Vagina (tissue), 2 donors: Measurements from ENCODE around the gene CEBPA. TPM values are rescaled to one million over a fixed set of nuclear protein-coding genes. Genes with fewer than 3 reads are reported as not detected.

Experiments used
- DNase-seq, 2 donors: peaks; one replicate each; pipeline ENCODE4 v3.0.0-alpha.2; 2017; ENCODE audit errors: extremely low spot score in 2 of 2
- H3K27ac ChIP-seq: fragments of 200-600 bp; sonication (generic); one replicate; pipeline ENCODE4 v1.5.1; 2019
- H3K27me3 ChIP-seq: fragments of 200-600 bp; sonication (generic); one replicate; pipeline ENCODE4 v1.5.1; 2019
- H3K36me3 ChIP-seq, 2 donors: fragments of 200-600 bp; sonication (generic); one replicate each; pipeline ENCODE4 v1.5.1; 2017 to 2019
- H3K4me1 ChIP-seq: fragments of 200-600 bp; sonication (generic); one replicate; pipeline ENCODE4 v1.5.1; 2019
- H3K4me3 ChIP-seq, 2 donors: fragments of 200-600 bp; sonication (generic); 1 replicate in 1 of 2; 2 replicates in 1 of 2; pipeline ENCODE4 v1.5.1; 2016 to 2019
- H3K9me3 ChIP-seq: fragments of 200-600 bp; sonication (generic); one replicate; pipeline ENCODE4 v1.5.1; 2019
- POLR2A ChIP-seq, 2 donors: fragments of 450-650 bp; IDR thresholded peaks; one replicate each; pipeline ENCODE4 v1.6.1; 2017; ENCODE audit warnings: antibody characterized with exemption in 2 of 2, mild to moderate bottlenecking in 2 of 2, moderate library complexity in 2 of 2
- POLR2AphosphoS5 ChIP-seq, 2 donors: sonication (generic); formaldehyde crosslinking; IDR thresholded peaks; one replicate each; pipeline ENCODE4 v1.9.0; 2017; ENCODE audit warnings: antibody characterized with exemption in 2 of 2, mild to moderate bottlenecking in 2 of 2, low read depth in 1 of 2; ENCODE audit not compliant: insufficient read depth in 1 of 2
- intact Hi-C: fragments of 100-400 bp; cut with DNase I; formaldehyde crosslinking; loops from one replicate; pipeline ENCODE4 v1.15.1; 2023
- total RNA-seq: library from RNA; depleted of rRNA; stranded (reverse); fragments of >200 nt; gene quantifications from one replicate; pipeline ENCODE4 v1.2.3, GENCODE V29; 2016
- TF ChIP-seq, protein P1 (sequence below), 3 experiments: fragments of 450-650 bp in 2 of 3; fragments of 200-600 bp in 1 of 3; sonication (generic) in 1 of 3; IDR thresholded peaks; one replicate each; pipeline ENCODE4 v1.5.1; 2017 to 2019; ENCODE audit warnings: antibody characterized with exemption in 3 of 3, mild to moderate bottlenecking in 2 of 3, moderate library complexity in 2 of 3

The CEBPA gene
- total RNA-seq, 1 donor from 2014 or later: 38.3 TPM

DNA sequence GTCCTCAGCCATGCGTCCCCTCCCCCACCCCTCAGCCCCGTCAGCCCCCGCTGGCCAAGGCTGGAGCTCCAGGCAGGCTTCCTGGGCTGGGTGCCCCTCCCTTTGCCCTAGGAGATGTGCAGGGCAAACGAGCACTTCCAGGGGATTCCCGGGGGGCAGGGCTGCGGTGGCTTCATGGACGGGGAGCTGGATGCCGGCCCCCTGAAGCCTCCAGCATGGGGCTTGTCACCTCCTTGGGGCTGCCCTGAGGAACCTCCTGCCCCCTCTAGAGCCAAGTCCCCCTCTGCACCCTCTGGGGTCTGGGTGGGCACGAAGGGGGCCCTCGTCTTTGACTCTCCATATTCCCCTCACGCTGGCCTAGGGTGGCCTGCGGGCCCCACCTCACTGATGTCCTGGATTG is 51.3 kb downstream of the CEBPA start:
- H3K9me3 ChIP-seq: no peaks in the 10 kb centered on the region
- H3K4me1 ChIP-seq: no peaks in the 10 kb centered on the region
- no peaks in the 10 kb centered on the region for H3K36me3 ChIP-seq
- H3K27ac ChIP-seq: no peak overlapping the region
- TF ChIP-seq, protein P1, sequence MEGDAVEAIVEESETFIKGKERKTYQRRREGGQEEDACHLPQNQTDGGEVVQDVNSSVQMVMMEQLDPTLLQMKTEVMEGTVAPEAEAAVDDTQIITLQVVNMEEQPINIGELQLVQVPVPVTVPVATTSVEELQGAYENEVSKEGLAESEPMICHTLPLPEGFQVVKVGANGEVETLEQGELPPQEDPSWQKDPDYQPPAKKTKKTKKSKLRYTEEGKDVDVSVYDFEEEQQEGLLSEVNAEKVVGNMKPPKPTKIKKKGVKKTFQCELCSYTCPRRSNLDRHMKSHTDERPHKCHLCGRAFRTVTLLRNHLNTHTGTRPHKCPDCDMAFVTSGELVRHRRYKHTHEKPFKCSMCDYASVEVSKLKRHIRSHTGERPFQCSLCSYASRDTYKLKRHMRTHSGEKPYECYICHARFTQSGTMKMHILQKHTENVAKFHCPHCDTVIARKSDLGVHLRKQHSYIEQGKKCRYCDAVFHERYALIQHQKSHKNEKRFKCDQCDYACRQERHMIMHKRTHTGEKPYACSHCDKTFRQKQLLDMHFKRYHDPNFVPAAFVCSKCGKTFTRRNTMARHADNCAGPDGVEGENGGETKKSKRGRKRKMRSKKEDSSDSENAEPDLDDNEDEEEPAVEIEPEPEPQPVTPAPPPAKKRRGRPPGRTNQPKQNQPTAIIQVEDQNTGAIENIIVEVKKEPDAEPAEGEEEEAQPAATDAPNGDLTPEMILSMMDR (IDR thresholded peaks at IDR 0.05): no peak
- no peak for TF ChIP-seq POLR2AphosphoS5 (IDR thresholded peaks at IDR 0.05; ENCODE audit: insufficient read depth in 1 of 2, low read depth in 1 of 2)
- no peak for TF ChIP-seq POLR2A (IDR thresholded peaks at IDR 0.05)
- no peak for DNase-seq
- H3K4me3 ChIP-seq: no peak overlapping the region
- no peaks in the 10 kb centered on the region for H3K27me3 ChIP-seq
- intact Hi-C loops: no loop called here

DNA sequence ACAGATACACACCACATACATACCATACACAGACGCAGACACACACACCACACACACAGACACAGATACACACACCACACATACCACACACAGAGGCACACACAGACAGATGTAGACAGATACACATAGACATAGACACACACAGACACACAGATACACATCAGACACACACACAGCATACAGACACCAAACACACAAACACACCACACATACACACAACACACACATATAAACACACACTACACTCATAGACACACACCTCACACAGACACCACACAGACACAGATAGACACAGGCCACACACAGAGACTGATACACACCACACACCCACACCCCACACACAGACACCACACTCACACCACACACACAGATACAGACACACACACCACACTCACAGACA is 51.8 kb downstream of the CEBPA start:
- intact Hi-C loops: no loop called here
- Histone ChIP-seq H3K27me3 (no peaks in the 10 kb centered on the region), H3K4me3 (no peak overlapping the region), H3K36me3 (no peaks in the 10 kb centered on the region), H3K9me3 (no peaks in the 10 kb centered on the region), H3K27ac (no peak overlapping the region), H3K4me1 (no peaks in the 10 kb centered on the region)
- TF ChIP-seq, protein P1 (IDR thresholded peaks at IDR 0.05): no peak
- TF ChIP-seq POLR2A (IDR thresholded peaks at IDR 0.05): no peak
- TF ChIP-seq POLR2AphosphoS5 (IDR thresholded peaks at IDR 0.05; ENCODE audit: insufficient read depth in 1 of 2, low read depth in 1 of 2): no peak
- DNase-seq: no peak

Other genes with a start within 250 kb of the CEBPA start
- 3.4 TPM for gene RHPN2, start 237.6 kb downstream of the CEBPA start, total RNA-seq
- gene GPATCH1, start 221.4 kb downstream of the CEBPA start, total RNA-seq: 9.6 TPM
- gene WDR88, start 170.4 kb downstream of the CEBPA start, total RNA-seq: not detected
- gene LRP3, start 108.2 kb downstream of the CEBPA start, total RNA-seq: 20.6 TPM
- 5.4 TPM for gene SLC7A10, start 76.7 kb downstream of the CEBPA start, total RNA-seq
- gene CEBPG, start 71.2 kb upstream of the CEBPA start, total RNA-seq: 20.9 TPM
- 61.9 TPM for gene PEPD, start 219.3 kb upstream of the CEBPA start, total RNA-seq